B cell (primary cell): ENCODE results near the gene ARMC6. TPM values are rescaled to one million over a fixed set of nuclear protein-coding genes. Genes with fewer than 3 reads are reported as not detected.
"Not testable (repeated sequence)": the region's sequence is repeated elsewhere in the genome, so short reads cannot be mapped to it uniquely, and the experiment has no call there.

Experiments used
- ATAC-seq: fragments of 200-7000 bp; cut with Tn5 transposase; one replicate; pipeline ENCODE4 v1.10.0; 2021; ENCODE audit warnings: low read depth, mild to moderate bottlenecking, moderate number of reproducible peaks, moderate library complexity
- CTCF ChIA-PET: fragments of 350-600 bp; sonication (Branson Sonifier 250); formaldehyde crosslinking; loops from one replicate; lab custom pipeline; 2021; ENCODE audit warnings: antibody characterized with exemption, inconsistent platforms; lab: Charles Lee
- POLR2A ChIA-PET: fragments of 350-600 bp; sonication (Branson Sonifier 250); formaldehyde crosslinking; loops from one replicate; lab custom pipeline; 2021; ENCODE audit warnings: antibody characterized with exemption; lab: Charles Lee
- DNase-seq: peaks from one replicate; pipeline ENCODE4 v3.0.0; 2013
- H2AFZ ChIP-seq: 2 replicates; pipeline ENCODE4 v1.6.1; 2012; ENCODE audit warnings: mild to moderate bottlenecking, low read depth, low read length; ENCODE audit not compliant: insufficient read depth, poor library complexity, severe bottlenecking
- H3K27ac ChIP-seq, 2 donors: 1 replicate in 1 of 2; 2 replicates in 1 of 2; pipeline ENCODE4 v1.5.1; 2012 to 2013; ENCODE audit warnings: low read length in 2 of 2, mild to moderate bottlenecking in 2 of 2, moderate library complexity in 1 of 2
- H3K27me3 ChIP-seq, 4 experiments: fragments of 200-600 bp in 1 of 4; sonication (generic) in 1 of 4; replicated peaks in 1 of 4; 1 replicate in 2 of 4; 2 replicates in 2 of 4; pipeline versions ENCODE4 v1.6.1 to v1.7.0; 2013 to 2016; ENCODE audit warnings: low read length in 3 of 4, mild to moderate bottlenecking in 2 of 4, mixed read lengths in 1 of 4, moderate library complexity in 1 of 4; ENCODE audit not compliant: insufficient read depth in 4 of 4, control insufficient read depth in 3 of 4; ENCODE audit errors: control extremely low read depth in 1 of 4
- H3K36me3 ChIP-seq, 2 experiments: replicated peaks in 1 of 2; 1 replicate in 1 of 2; 2 replicates in 1 of 2; pipeline versions ENCODE4 v1.6.1 to v1.7.1; 2013; ENCODE audit warnings: low read length in 1 of 2; ENCODE audit not compliant: insufficient read depth in 2 of 2, control insufficient read depth in 1 of 2; ENCODE audit errors: control extremely low read depth in 1 of 2, extremely low read depth in 1 of 2
- H3K4me1 ChIP-seq, 2 donors: fragments of 200-600 bp in 1 of 2; sonication (generic) in 1 of 2; 1 replicate in 1 of 2; 2 replicates in 1 of 2; pipeline versions ENCODE4 v1.5.1 to v1.6.1; 2013 to 2017; ENCODE audit warnings: low read length in 2 of 2; ENCODE audit not compliant: control insufficient read depth in 2 of 2, insufficient read depth in 2 of 2
- H3K4me2 ChIP-seq: replicated peaks from 2 replicates; pipeline ENCODE3; 2012; ENCODE audit warnings: mild to moderate bottlenecking, low read depth, low read length; ENCODE audit not compliant: poor library complexity, severe bottlenecking
- H3K4me3 ChIP-seq, 5 experiments: fragments of 200-600 bp in 1 of 5; sonication (generic) in 1 of 5; 1 replicate in 3 of 5; 2 replicates in 2 of 5; pipeline versions ENCODE4 v1.5.1 to v1.7.0; 2011 to 2016; ENCODE audit warnings: low read length in 4 of 5, mild to moderate bottlenecking in 4 of 5, low read depth in 2 of 5, control low read depth in 1 of 5, moderate library complexity in 1 of 5; ENCODE audit not compliant: insufficient read depth in 1 of 5; ENCODE audit errors: control extremely low read depth in 1 of 5, extremely low read depth in 1 of 5
- H3K79me2 ChIP-seq: fragments of 200-600 bp; sonication (generic); one replicate; pipeline ENCODE4 v1.6.0; 2016; ENCODE audit warnings: low read length; ENCODE audit not compliant: control insufficient read depth, insufficient read depth
- H3K9ac ChIP-seq: fragments of 200-600 bp; sonication (generic); 2 replicates; pipeline ENCODE4 v1.6.1; 2017; ENCODE audit warnings: mild to moderate bottlenecking, low read length, moderate library complexity
- H3K9me3 ChIP-seq, 3 donors: one replicate each; pipeline versions ENCODE4 v1.6.1 to v1.7.1; 2013; ENCODE audit warnings: low read length in 2 of 3; ENCODE audit not compliant: control insufficient read depth in 2 of 3, insufficient read depth in 1 of 3; ENCODE audit errors: control extremely low read depth in 1 of 3
- H4K20me1 ChIP-seq: 2 replicates; pipeline ENCODE4 v1.6.0; 2012; ENCODE audit warnings: mild to moderate bottlenecking, low read length; ENCODE audit not compliant: insufficient read depth, control insufficient read depth, poor library complexity, severe bottlenecking
- H3K27ac Mint-ChIP-seq: one replicate; pipeline ENCODE4 v1.8.0; 2021; ENCODE audit warnings: mixed read lengths
- H3K27me3 Mint-ChIP-seq: one replicate; pipeline ENCODE4 v1.8.0; 2021; ENCODE audit warnings: mixed read lengths
- H3K4me1 Mint-ChIP-seq: one replicate; pipeline ENCODE4 v1.8.0; 2021; ENCODE audit warnings: mixed read lengths
- H3K4me3 Mint-ChIP-seq: one replicate; pipeline ENCODE4 v1.8.0; 2021; ENCODE audit warnings: mixed read lengths
- H3K9me3 Mint-ChIP-seq: one replicate; pipeline ENCODE4 v1.8.0; 2022; ENCODE audit warnings: mixed read lengths; ENCODE audit not compliant: insufficient read depth
- CTCF ChIP-seq: fragments of 200-600 bp; IDR thresholded peaks from one replicate; pipeline ENCODE4 v1.8.0; 2022; ENCODE audit warnings: antibody characterized with exemption, mild to moderate bottlenecking
- EZH2 ChIP-seq: IDR thresholded peaks from 2 replicates; pipeline ENCODE4 v1.6.1; 2012; ENCODE audit warnings: borderline replicate concordance, low read depth, mild to moderate bottlenecking, moderate library complexity, low read length; ENCODE audit not compliant: insufficient read depth, poor library complexity, severe bottlenecking
- WGBS: methylation state at CpG from one replicate; pipeline ENCODE4 v1.1.5; 2013; ENCODE audit warnings: missing lambda C conversion rate; ENCODE audit not compliant: insufficient coverage; 5-methylcytosine and 5-hydroxymethylcytosine counted together
- intact Hi-C: fragments of 100-400 bp; cut with micrococcal nuclease; formaldehyde crosslinking; loops from one replicate; pipeline ENCODE4 v1.10.0; 2022
- polyA plus RNA-seq: library from polyadenylated mRNA; depleted of rRNA; stranded (reverse); fragments of >200 nt; gene quantifications from 2 replicates; pipeline ENCODE4 v1.2.3, GENCODE V29; 2012
- total RNA-seq, 2 donors: library from RNA; stranded (reverse); fragments of 120-200 nt in 1 of 2; gene quantifications; 1 replicate in 1 of 2; 2 replicates in 1 of 2; pipeline versions ENCODE4 v1.2.3 to v1.2.4, GENCODE V29; 2013 to 2022

Gene ARMC6
- total and polyA plus RNA-seq, 2 donors (not counting 1 experiment from before 2014, with no cell fraction given) = 15.2 to 27.6 TPM

GRCh38 chr19:19098703-19099632, 65.6 kb downstream of the ARMC6 start:
- Histone ChIP-seq H3K4me3 (no peak overlapping the region), H3K36me3 (peaks cover 0 to 46% of the 10 kb centered on the region in 2 experiments), H3K27me3 (no peaks in the 10 kb centered on the region), H2AFZ (no peak overlapping the region), H3K4me1 (no peaks in the 10 kb centered on the region), H3K4me2 (no peak overlapping the region), H3K9ac (no peak overlapping the region), H3K27ac (no peak overlapping the region), H4K20me1 (peaks cover 24% of the 10 kb centered on the region), H3K9me3 (no peaks in the 10 kb centered on the region), H3K79me2 (peaks cover 12% of the 10 kb centered on the region)
- ChIA-PET POLR2A (interaction anchor here (0.9 kb wide), 1 partner anchor 36 kb away, joined by 3 read pairs; no protein-coding TSS in a partner anchor), CTCF (no interaction called here)
- TF ChIP-seq EZH2 (no peak), CTCF (no peak)
- Mint-ChIP-seq H3K4me1 (no peaks in the 10 kb centered on the region), H3K27ac (no peak overlapping the region), H3K9me3 (no peaks in the 10 kb centered on the region), H3K4me3 (no peak overlapping the region), H3K27me3 (no peaks in the 10 kb centered on the region)
- intact Hi-C loops = no loop called here
- no peak for DNase-seq
- 95% methylated on average over 18 of the region's 18 CpGs for WGBS
- ATAC-seq = no peak

GRCh38 chr19:19101540-19101939, 68.1 kb downstream of the ARMC6 start:
- Histone ChIP-seq H3K9ac (no peak overlapping the region), H4K20me1 (peaks cover 18% of the 10 kb centered on the region), H3K27me3 (no peaks in the 10 kb centered on the region), H3K4me1 (no peaks in the 10 kb centered on the region), H2AFZ (no peak overlapping the region), H3K4me2 (no peak overlapping the region), H3K27ac (no peak overlapping the region), H3K9me3 (no peaks in the 10 kb centered on the region), H3K4me3 (no peak overlapping the region), H3K79me2 (no peaks in the 10 kb centered on the region), H3K36me3 (peaks cover 0 to 47% of the 10 kb centered on the region in 2 experiments)
- no peaks in the 10 kb centered on the region for H3K27me3 Mint-ChIP-seq
- ATAC-seq = no peak
- intact Hi-C loops = no loop called here
- no peak overlapping the region for H3K4me3 Mint-ChIP-seq
- no peak for TF ChIP-seq EZH2
- TF ChIP-seq CTCF = no peak
- WGBS = 100% methylated on average over 7 of the region's 8 CpGs
- DNase-seq = no peak
- H3K4me1 Mint-ChIP-seq = peaks cover 9% of the 10 kb centered on the region
- POLR2A ChIA-PET = no interaction called here
- no peak overlapping the region for H3K27ac Mint-ChIP-seq
- no peaks in the 10 kb centered on the region for H3K9me3 Mint-ChIP-seq
- CTCF ChIA-PET = interaction anchor here (1.4 kb wide), 1 partner anchor 14 kb away, joined by 4 read pairs; no protein-coding TSS in a partner anchor

GRCh38 chr19:19102566-19102965, 69.2 kb downstream of the ARMC6 start:
- WGBS = 100% methylated on average over 2 of the region's 10 CpGs
- H3K79me2 ChIP-seq, H2AFZ ChIP-seq, H3K27ac Mint-ChIP-seq, H3K9me3 ChIP-seq, DNase-seq, H3K9ac ChIP-seq, H3K27me3 Mint-ChIP-seq, H3K4me1 ChIP-seq, H3K4me1 Mint-ChIP-seq, H3K4me3 ChIP-seq, ATAC-seq, H3K27me3 ChIP-seq, H3K9me3 Mint-ChIP-seq, H3K4me3 Mint-ChIP-seq, intact Hi-C loops, POLR2A ChIA-PET, H3K4me2 ChIP-seq, H3K27ac ChIP-seq: not testable (repeated sequence)
- CTCF ChIA-PET = interaction anchor here (1.4 kb wide), 1 partner anchor 13 kb away, joined by 4 read pairs; no protein-coding TSS in a partner anchor
- H4K20me1 ChIP-seq = peaks cover 18% of the 10 kb centered on the region
- H3K36me3 ChIP-seq = peaks cover 0 to 45% of the 10 kb centered on the region in 2 experiments
